HCT116 (cell line): ENCODE results near the gene MIGA1. TPM values are rescaled to one million over a fixed set of nuclear protein-coding genes. Genes with fewer than 3 reads are reported as not detected.

ENCODE experiments used
- ATAC-seq: fragments of 200-7000 bp; cut with Tn5 transposase; 2 replicates; pipeline ENCODE4 v1.9.1; 2020; ENCODE audit warnings: mild to moderate bottlenecking, moderate library complexity
- BruUV-seq: library from RNA; stranded (reverse); fragments of 400-500 nt; replicated peaks from 2 replicates; lab custom pipeline; 2021; lab: Mats Ljungman, UMichigan
- CTCF ChIA-PET: fragments of 300-600 bp; sonication (Branson Sonifier 250); formaldehyde crosslinking; loops from one replicate; lab custom pipeline; 2021; ENCODE audit warnings: antibody characterized with exemption; lab: Charles Lee
- POLR2A ChIA-PET: fragments of 300-600, 350-600 bp; sonication (Branson Sonifier 250); formaldehyde crosslinking; loops from one replicate; lab custom pipeline; 2021; ENCODE audit warnings: antibody characterized with exemption; lab: Charles Lee
- RAD21 ChIA-PET, 2 experiments: fragments of 300-600 bp; sonication (Branson Sonifier 250); formaldehyde crosslinking; loops; one replicate each; lab custom pipeline; 2023; ENCODE audit warnings: low total read pairs in 2 of 2; ENCODE audit not compliant: uncharacterized antibody in 2 of 2, unreplicated experiment in 2 of 2, low non-redundant PET in 1 of 2; lab: Charles Lee
- DNase-seq: peaks from one replicate; pipeline ENCODE4 v3.0.0-alpha.2; 2010; ENCODE audit warnings: low read depth, low spot score
- H2AFZ ChIP-seq: fragments of 200-600 bp; shearing (Covaris generic), sonication (generic); 2 replicates; pipeline ENCODE4 v1.6.1; 2017; ENCODE audit warnings: low read depth, mixed run types, mixed read lengths, antibody characterized with exemption, low read length; ENCODE audit not compliant: poor library complexity, severe bottlenecking
- H3K27ac ChIP-seq: 2 replicates; pipeline ENCODE4 v1.5.1; 2012; ENCODE audit warnings: low read depth, low read length
- H3K27me3 ChIP-seq: fragments of 200-600 bp; sonication (generic); 2 replicates; pipeline ENCODE4 v1.6.1; 2016; ENCODE audit warnings: mixed run types, low read length, mixed read lengths; ENCODE audit not compliant: insufficient read depth
- H3K36me3 ChIP-seq, 2 experiments: fragments of 200-500 bp in 1 of 2; fragments of 200-600 bp in 1 of 2; sonication (Bioruptor generic) in 1 of 2; sonication (generic) in 1 of 2; 2 replicates each; pipeline versions ENCODE4 v1.5.1 to v1.6.1; 2014 to 2016; ENCODE audit warnings: low read length in 2 of 2, inconsistent platforms in 1 of 2, mixed read lengths in 1 of 2, mixed run types in 1 of 2; ENCODE audit not compliant: insufficient read depth in 2 of 2, control insufficient read depth in 1 of 2
- H3K4me1 ChIP-seq, 2 experiments: fragments of 200-600 bp in 1 of 2; sonication (generic) in 1 of 2; 2 replicates each; pipeline versions ENCODE4 v1.5.1 to v1.6.1; 2012 to 2017; ENCODE audit warnings: low read length in 2 of 2, inconsistent platforms in 1 of 2, mild to moderate bottlenecking in 1 of 2, mixed read lengths in 1 of 2, mixed run types in 1 of 2, moderate library complexity in 1 of 2; ENCODE audit not compliant: insufficient read depth in 2 of 2, control insufficient read depth in 1 of 2
- H3K4me2 ChIP-seq: fragments of 200-600 bp; sonication (generic); 2 replicates; pipeline ENCODE4 v1.6.1; 2017; ENCODE audit warnings: mixed run types, low read length, mixed read lengths
- H3K4me3 ChIP-seq, 2 experiments: fragments of 200-600 bp in 1 of 2; sonication (generic) in 1 of 2; replicated peaks in 1 of 2; 2 replicates each; pipeline ENCODE4 v1.5.1; 2011 to 2016; ENCODE audit warnings: low read length in 2 of 2, control low read depth in 1 of 2, low read depth in 1 of 2, mild to moderate bottlenecking in 1 of 2, mixed read lengths in 1 of 2, mixed run types in 1 of 2
- H3K79me2 ChIP-seq: fragments of 200-600 bp; sonication (generic); 2 replicates; pipeline ENCODE4 v1.6.1; 2017; ENCODE audit warnings: mild to moderate bottlenecking, mixed run types, low read length, moderate library complexity, mixed read lengths; ENCODE audit not compliant: insufficient read depth
- H3K9ac ChIP-seq: fragments of 200-600 bp; sonication (generic); 2 replicates; pipeline ENCODE4 v1.6.1; 2016; ENCODE audit warnings: low read length, mixed read lengths
- H3K9me2 ChIP-seq: fragments of 200-600 bp; sonication (generic), shearing (Covaris generic); 2 replicates; pipeline ENCODE4 v1.6.1; 2017; ENCODE audit warnings: mixed run types, mild to moderate bottlenecking, moderate library complexity; ENCODE audit not compliant: insufficient read depth
- H3K9me3 ChIP-seq, 2 experiments: fragments of 200-500 bp in 1 of 2; fragments of 200-600 bp in 1 of 2; sonication (Bioruptor generic) in 1 of 2; sonication (generic) in 1 of 2; 2 replicates each; pipeline ENCODE4 v1.6.1; 2014 to 2017; ENCODE audit warnings: low read length in 2 of 2, mixed read lengths in 2 of 2, inconsistent platforms in 1 of 2, low read depth in 1 of 2, mild to moderate bottlenecking in 1 of 2, mixed run types in 1 of 2, moderate library complexity in 1 of 2; ENCODE audit not compliant: control insufficient read depth in 1 of 2, insufficient read depth in 1 of 2
- H4K20me1 ChIP-seq: fragments of 200-600 bp; sonication (generic), shearing (Covaris generic); 2 replicates; pipeline ENCODE4 v1.6.1; 2017; ENCODE audit warnings: mixed run types, mild to moderate bottlenecking, moderate library complexity; ENCODE audit not compliant: insufficient read depth
- ATF3 ChIP-seq: IDR thresholded peaks from 2 replicates; pipeline ENCODE4 v1.6.1; 2012
- CBX3 ChIP-seq: IDR thresholded peaks from 2 replicates; pipeline ENCODE4 v1.6.1; 2012; ENCODE audit warnings: low read depth
- CEBPB ChIP-seq: IDR thresholded peaks from 2 replicates; pipeline ENCODE4 v1.6.1; 2012; ENCODE audit warnings: low read depth
- EGR1 ChIP-seq: IDR thresholded peaks from 2 replicates; pipeline ENCODE4 v1.6.1; 2012; ENCODE audit warnings: low read depth
- EZH2 ChIP-seq: fragments of 200-600 bp; sonication (generic); IDR thresholded peaks from 2 replicates; pipeline ENCODE4 v1.6.1; 2017; ENCODE audit warnings: antibody characterized with exemption, mixed run types
- EZH2phosphoT487 ChIP-seq: fragments of 200-600 bp; IDR thresholded peaks from 2 replicates; pipeline ENCODE4 v1.6.1; 2018; ENCODE audit warnings: antibody characterized with exemption, borderline replicate concordance
- FOSL1 ChIP-seq: IDR thresholded peaks from 2 replicates; pipeline ENCODE4 v1.6.1; 2012; ENCODE audit warnings: low read depth
- JUND ChIP-seq: IDR thresholded peaks from 2 replicates; pipeline ENCODE4 v1.6.1; 2012
- MAX ChIP-seq: IDR thresholded peaks from 2 replicates; pipeline ENCODE4 v1.6.1; 2012
- POLR2A ChIP-seq: IDR thresholded peaks from 2 replicates; pipeline ENCODE4 v1.7.0; 2011; ENCODE audit warnings: borderline replicate concordance; ENCODE audit not compliant: insufficient read depth, insufficient read length; ENCODE audit errors: extremely low read depth
- POLR2AphosphoS5 ChIP-seq: IDR thresholded peaks from 2 replicates; pipeline ENCODE4 v1.6.1; 2011; ENCODE audit warnings: mild to moderate bottlenecking, low read depth, low read length, moderate library complexity
- RAD21 ChIP-seq: IDR thresholded peaks from 2 replicates; pipeline ENCODE4 v1.6.1; 2012; ENCODE audit warnings: low read depth, mild to moderate bottlenecking
- SIN3A ChIP-seq: IDR thresholded peaks from 2 replicates; pipeline ENCODE4 v1.6.1; 2012; ENCODE audit warnings: low read depth
- SP1 ChIP-seq: IDR thresholded peaks from 2 replicates; pipeline ENCODE4 v1.6.1; 2012; ENCODE audit warnings: low read depth
- SRF ChIP-seq: IDR thresholded peaks from 2 replicates; pipeline ENCODE4 v1.6.1; 2012; ENCODE audit warnings: low read depth
- TCF7L2 ChIP-seq: IDR thresholded peaks from 2 replicates; pipeline ENCODE4 v1.7.0; 2011; ENCODE audit warnings: borderline replicate concordance, inconsistent platforms; ENCODE audit not compliant: insufficient read depth, insufficient read length; ENCODE audit errors: extremely low read depth
- YY1 ChIP-seq: IDR thresholded peaks from 2 replicates; pipeline ENCODE4 v1.6.1; 2011; ENCODE audit warnings: low read length, low read depth, moderate library complexity, mild to moderate bottlenecking; ENCODE audit not compliant: insufficient replicate concordance; ENCODE audit errors: extremely low read depth
- ZFX ChIP-seq: fragments of 450-650 bp; IDR thresholded peaks from 2 replicates; pipeline ENCODE4 v1.6.1; 2017
- ZNF274 ChIP-seq: fragments of 200-500 bp; sonication (Bioruptor generic); IDR thresholded peaks from 2 replicates; pipeline ENCODE4 v1.6.1; 2014; ENCODE audit warnings: mild to moderate bottlenecking, low read depth, low read length, inconsistent platforms
- intact Hi-C: fragments of 100-400 bp; cut with micrococcal nuclease; formaldehyde crosslinking; loops from 2 replicates; pipeline ENCODE4 v1.10.0; 2022
- total RNA-seq: library from RNA; stranded (reverse); gene quantifications from one replicate; pipeline ENCODE4 v1.2.1, GENCODE V29; 2021; ENCODE audit not compliant: unreplicated experiment
- TF ChIP-seq, protein P1 (sequence below): IDR thresholded peaks from 2 replicates; pipeline ENCODE4 v1.6.1; 2012; ENCODE audit warnings: low read depth

MIGA1 gene
- total RNA-seq, 1 experiment from 2014 or later: 9.6 TPM

DNA sequence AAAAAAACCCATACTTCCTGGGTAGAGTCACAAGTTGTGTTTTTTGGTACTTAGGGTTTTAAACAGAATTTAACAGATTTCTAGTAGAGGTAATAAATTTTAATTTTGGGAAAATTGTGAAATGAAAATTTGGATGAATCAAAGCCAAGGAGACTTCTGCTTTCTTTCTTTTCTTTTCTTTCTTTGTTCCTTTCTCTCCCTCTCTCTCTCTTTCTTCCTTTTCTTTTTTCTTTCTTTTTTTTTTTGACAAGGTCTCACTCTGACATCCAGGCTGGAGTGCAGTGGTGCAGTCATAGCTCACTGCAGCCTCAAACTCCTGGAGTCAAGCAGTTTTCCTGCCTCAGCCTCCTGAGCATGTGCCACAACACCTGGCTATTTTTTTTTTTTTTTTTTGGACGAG, 62.1 kb downstream of the MIGA1 start:
- ATAC-seq: no peak
- Histone ChIP-seq H3K9me3 (no peaks in the 10 kb centered on the region), H3K79me2 (no peaks in the 10 kb centered on the region), H4K20me1 (0 out of 2 replicates have a peak, but pooled peaks cover 4% of the 10 kb centered on the region), H3K27ac (no peak overlapping the region), H3K4me2 (no peak overlapping the region), H3K9me2 (no peaks in the 10 kb centered on the region), H3K27me3 (no peaks in the 10 kb centered on the region), H3K4me3 (no peak overlapping the region), H3K36me3 (no peaks in the 10 kb centered on the region), H3K9ac (no peak overlapping the region), H2AFZ (no peak overlapping the region), H3K4me1 (no peaks in the 10 kb centered on the region)
- ChIA-PET POLR2A (no interaction called here), RAD21 (no interaction called here), CTCF (no interaction called here)
- DNase-seq: no peak
- no TSS peak for BruUV-seq
- TF ChIP-seq POLR2A: no peak
- TF ChIP-seq CEBPB: no peak
- no peak for TF ChIP-seq FOSL1
- TF ChIP-seq, all 23 proteins: peak for 0
- intact Hi-C loops: no loop called here

GRCh38 chr1:77845951-77846350, 66.5 kb downstream of the MIGA1 start:
- Histone ChIP-seq H3K9me3 (no peaks in the 10 kb centered on the region), H3K9me2 (no peaks in the 10 kb centered on the region), H4K20me1 (0 out of 2 replicates have a peak, but pooled peaks cover 4% of the 10 kb centered on the region), H3K4me3 (no peak overlapping the region), H3K27ac (no peak overlapping the region), H2AFZ (no peak overlapping the region), H3K9ac (no peak overlapping the region), H3K4me1 (no peaks in the 10 kb centered on the region), H3K27me3 (no peaks in the 10 kb centered on the region), H3K4me2 (no peak overlapping the region), H3K36me3 (no peaks in the 10 kb centered on the region), H3K79me2 (no peaks in the 10 kb centered on the region)
- ChIA-PET RAD21 (no interaction called here), POLR2A (no interaction called here), CTCF (no interaction called here)
- no TSS peak for BruUV-seq
- no peak for TF ChIP-seq FOSL1
- no peak for TF ChIP-seq CEBPB
- TF ChIP-seq MAX: no peak
- no peak for TF ChIP-seq SIN3A
- no peak for TF ChIP-seq ZNF274
- no peak for TF ChIP-seq EGR1
- no peak for TF ChIP-seq EZH2phosphoT487
- TF ChIP-seq ATF3: no peak
- no peak for TF ChIP-seq JUND
- TF ChIP-seq, protein P1, sequence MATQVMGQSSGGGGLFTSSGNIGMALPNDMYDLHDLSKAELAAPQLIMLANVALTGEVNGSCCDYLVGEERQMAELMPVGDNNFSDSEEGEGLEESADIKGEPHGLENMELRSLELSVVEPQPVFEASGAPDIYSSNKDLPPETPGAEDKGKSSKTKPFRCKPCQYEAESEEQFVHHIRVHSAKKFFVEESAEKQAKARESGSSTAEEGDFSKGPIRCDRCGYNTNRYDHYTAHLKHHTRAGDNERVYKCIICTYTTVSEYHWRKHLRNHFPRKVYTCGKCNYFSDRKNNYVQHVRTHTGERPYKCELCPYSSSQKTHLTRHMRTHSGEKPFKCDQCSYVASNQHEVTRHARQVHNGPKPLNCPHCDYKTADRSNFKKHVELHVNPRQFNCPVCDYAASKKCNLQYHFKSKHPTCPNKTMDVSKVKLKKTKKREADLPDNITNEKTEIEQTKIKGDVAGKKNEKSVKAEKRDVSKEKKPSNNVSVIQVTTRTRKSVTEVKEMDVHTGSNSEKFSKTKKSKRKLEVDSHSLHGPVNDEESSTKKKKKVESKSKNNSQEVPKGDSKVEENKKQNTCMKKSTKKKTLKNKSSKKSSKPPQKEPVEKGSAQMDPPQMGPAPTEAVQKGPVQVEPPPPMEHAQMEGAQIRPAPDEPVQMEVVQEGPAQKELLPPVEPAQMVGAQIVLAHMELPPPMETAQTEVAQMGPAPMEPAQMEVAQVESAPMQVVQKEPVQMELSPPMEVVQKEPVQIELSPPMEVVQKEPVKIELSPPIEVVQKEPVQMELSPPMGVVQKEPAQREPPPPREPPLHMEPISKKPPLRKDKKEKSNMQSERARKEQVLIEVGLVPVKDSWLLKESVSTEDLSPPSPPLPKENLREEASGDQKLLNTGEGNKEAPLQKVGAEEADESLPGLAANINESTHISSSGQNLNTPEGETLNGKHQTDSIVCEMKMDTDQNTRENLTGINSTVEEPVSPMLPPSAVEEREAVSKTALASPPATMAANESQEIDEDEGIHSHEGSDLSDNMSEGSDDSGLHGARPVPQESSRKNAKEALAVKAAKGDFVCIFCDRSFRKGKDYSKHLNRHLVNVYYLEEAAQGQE: no peak
- TF ChIP-seq YY1: no peak
- no peak for TF ChIP-seq POLR2AphosphoS5
- no peak for TF ChIP-seq SRF
- TF ChIP-seq ZFX: no peak
- no peak for TF ChIP-seq POLR2A
- TF ChIP-seq EZH2: no peak
- TF ChIP-seq SP1: no peak
- no peak for TF ChIP-seq CBX3
- TF ChIP-seq RAD21: no peak
- no peak for TF ChIP-seq TCF7L2
- intact Hi-C loops: no loop called here
- DNase-seq (no peak), ATAC-seq (no peak)
